Measurements from ENCODE around the gene KISS1R.

DNA sequence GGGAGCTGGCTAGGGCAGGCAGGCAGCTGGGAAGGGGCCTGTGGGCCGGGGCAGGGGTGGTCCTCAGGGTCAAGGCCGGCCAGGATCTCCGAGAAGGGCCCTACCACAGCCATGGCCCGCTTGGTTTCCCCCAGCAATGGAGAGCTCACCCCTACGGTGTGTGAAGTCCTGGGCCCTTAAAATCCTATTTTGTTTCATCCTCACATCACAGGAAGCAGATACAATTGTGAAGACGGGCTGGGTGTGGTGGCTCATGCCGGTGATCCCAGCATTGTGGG lies 15.1 kb upstream of the KISS1R start:
- TF ChIP-seq, protein P1, sequence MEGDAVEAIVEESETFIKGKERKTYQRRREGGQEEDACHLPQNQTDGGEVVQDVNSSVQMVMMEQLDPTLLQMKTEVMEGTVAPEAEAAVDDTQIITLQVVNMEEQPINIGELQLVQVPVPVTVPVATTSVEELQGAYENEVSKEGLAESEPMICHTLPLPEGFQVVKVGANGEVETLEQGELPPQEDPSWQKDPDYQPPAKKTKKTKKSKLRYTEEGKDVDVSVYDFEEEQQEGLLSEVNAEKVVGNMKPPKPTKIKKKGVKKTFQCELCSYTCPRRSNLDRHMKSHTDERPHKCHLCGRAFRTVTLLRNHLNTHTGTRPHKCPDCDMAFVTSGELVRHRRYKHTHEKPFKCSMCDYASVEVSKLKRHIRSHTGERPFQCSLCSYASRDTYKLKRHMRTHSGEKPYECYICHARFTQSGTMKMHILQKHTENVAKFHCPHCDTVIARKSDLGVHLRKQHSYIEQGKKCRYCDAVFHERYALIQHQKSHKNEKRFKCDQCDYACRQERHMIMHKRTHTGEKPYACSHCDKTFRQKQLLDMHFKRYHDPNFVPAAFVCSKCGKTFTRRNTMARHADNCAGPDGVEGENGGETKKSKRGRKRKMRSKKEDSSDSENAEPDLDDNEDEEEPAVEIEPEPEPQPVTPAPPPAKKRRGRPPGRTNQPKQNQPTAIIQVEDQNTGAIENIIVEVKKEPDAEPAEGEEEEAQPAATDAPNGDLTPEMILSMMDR (IDR thresholded peaks at IDR 0.05): no peak
- TF ChIP-seq POLR2AphosphoS5 (IDR thresholded peaks at IDR 0.05) (no peak), POLR2A (IDR thresholded peaks at IDR 0.05; ENCODE audit: low read depth) (no peak), EP300 (IDR thresholded peaks at IDR 0.05) (no peak)

All from esophagus muscularis mucosa (tissue), 4 donors.